WTC11 (cell line): ENCODE measurements around the gene CCDC24. TPM values are rescaled to one million over a fixed set of nuclear protein-coding genes. Genes with fewer than 3 reads are reported as not detected.
A peak's percentile ranks its signal among the peaks of the same experiment; 100 is the strongest.

Experiments used
- ATAC-seq: fragments of 200-7000 bp; cut with Tn5 transposase; 2 replicates; pipeline ENCODE4 v1.10.0; 2021; ENCODE audit warnings: mild to moderate bottlenecking, moderate library complexity
- CTCF ChIA-PET: fragments of 300-600 bp; sonication (Branson Sonifier 250); formaldehyde crosslinking; loops from one replicate; lab custom pipeline; 2021; ENCODE audit warnings: antibody characterized with exemption; lab: Charles Lee
- POLR2A ChIA-PET: fragments of 350-600 bp; sonication (Branson Sonifier 250); formaldehyde crosslinking; loops from one replicate; lab custom pipeline; 2021; ENCODE audit warnings: antibody characterized with exemption; lab: Charles Lee
- DNase-seq: peaks from one replicate; pipeline ENCODE4 v3.0.0; 2021; ENCODE audit warnings: low spot score
- H3K27ac Mint-ChIP-seq: 2 replicates; pipeline ENCODE4 v1.8.0; 2021; ENCODE audit warnings: mixed read lengths
- H3K27me3 Mint-ChIP-seq: 2 replicates; pipeline ENCODE4 v1.8.0; 2021; ENCODE audit warnings: low read depth, mild to moderate bottlenecking, moderate library complexity, mixed read lengths
- H3K36me3 Mint-ChIP-seq: 2 replicates; pipeline ENCODE4 v1.8.0; 2021; ENCODE audit warnings: mixed read lengths
- H3K4me1 Mint-ChIP-seq: 2 replicates; pipeline ENCODE4 v1.8.0; 2022; ENCODE audit warnings: mixed read lengths
- H3K4me3 Mint-ChIP-seq: 2 replicates; pipeline ENCODE4 v1.8.0; 2021; ENCODE audit warnings: mild to moderate bottlenecking, moderate library complexity, mixed read lengths
- H3K9me3 Mint-ChIP-seq: 2 replicates; pipeline ENCODE4 v1.8.0; 2021; ENCODE audit warnings: mixed read lengths
- CREB1 ChIP-seq: sonication (generic); formaldehyde crosslinking; IDR thresholded peaks from 2 replicates; pipeline ENCODE4 v1.8.0; 2023; ENCODE audit warnings: mild to moderate bottlenecking, missing genetic modification reagents
- ETV6 ChIP-seq: sonication (generic); formaldehyde crosslinking; IDR thresholded peaks from 2 replicates; pipeline ENCODE4 v1.8.1; 2022; ENCODE audit warnings: mild to moderate bottlenecking, missing genetic modification reagents
- JUN ChIP-seq: sonication (generic); formaldehyde crosslinking; IDR thresholded peaks from 2 replicates; pipeline ENCODE4 v1.8.0; 2023; ENCODE audit warnings: mild to moderate bottlenecking, missing genetic modification reagents
- SMAD4 ChIP-seq: sonication (generic); formaldehyde crosslinking; IDR thresholded peaks from 2 replicates; pipeline ENCODE4 v1.8.0; 2022; ENCODE audit warnings: mild to moderate bottlenecking, missing genetic modification reagents
- TEAD1 ChIP-seq: sonication (generic); formaldehyde crosslinking; IDR thresholded peaks from 2 replicates; pipeline ENCODE4 v1.8.0; 2022; ENCODE audit warnings: mild to moderate bottlenecking, missing genetic modification reagents
- TEAD4 ChIP-seq: sonication (generic); formaldehyde crosslinking; IDR thresholded peaks from 2 replicates; pipeline ENCODE4 v1.8.0; 2022; ENCODE audit warnings: mild to moderate bottlenecking, missing genetic modification reagents
- ZNF219 ChIP-seq: sonication (generic); formaldehyde crosslinking; IDR thresholded peaks from 2 replicates; pipeline ENCODE4 v1.8.0; 2023; ENCODE audit warnings: missing genetic modification reagents, mild to moderate bottlenecking, borderline replicate concordance
- total RNA-seq: library from RNA; stranded (reverse); gene quantifications from 3 replicates; pipeline ENCODE4 v1.2.3, GENCODE V29; 2021
- TF ChIP-seq, protein P1 (sequence below): fragments of 250-450 bp; sonication (Bioruptor Pico); IDR thresholded peaks from 2 replicates; pipeline ENCODE4 v1.9.0; 2021; ENCODE audit warnings: mild to moderate bottlenecking, borderline replicate concordance
- TF ChIP-seq, protein P2 (sequence below): sonication (generic); formaldehyde crosslinking; IDR thresholded peaks from 2 replicates; pipeline ENCODE4 v1.8.0; 2023; ENCODE audit warnings: missing genetic modification reagents, mild to moderate bottlenecking, borderline replicate concordance
- TF ChIP-seq, protein P3 (sequence below): sonication (generic); formaldehyde crosslinking; IDR thresholded peaks from 2 replicates; pipeline ENCODE4 v1.8.0; 2022; ENCODE audit warnings: missing genetic modification reagents
- TF ChIP-seq, protein P4 (sequence below): sonication (generic); formaldehyde crosslinking; IDR thresholded peaks from 2 replicates; pipeline ENCODE4 v1.8.0; 2022; ENCODE audit warnings: mild to moderate bottlenecking, missing genetic modification reagents
- TF ChIP-seq, protein P5 (sequence below): sonication (generic); formaldehyde crosslinking; IDR thresholded peaks from 2 replicates; pipeline ENCODE4 v1.8.1; 2022; ENCODE audit warnings: low read depth, missing genetic modification reagents, borderline replicate concordance

CCDC24 gene
- total RNA-seq, 1 experiment from 2014 or later = 12.1 TPM

DNA sequence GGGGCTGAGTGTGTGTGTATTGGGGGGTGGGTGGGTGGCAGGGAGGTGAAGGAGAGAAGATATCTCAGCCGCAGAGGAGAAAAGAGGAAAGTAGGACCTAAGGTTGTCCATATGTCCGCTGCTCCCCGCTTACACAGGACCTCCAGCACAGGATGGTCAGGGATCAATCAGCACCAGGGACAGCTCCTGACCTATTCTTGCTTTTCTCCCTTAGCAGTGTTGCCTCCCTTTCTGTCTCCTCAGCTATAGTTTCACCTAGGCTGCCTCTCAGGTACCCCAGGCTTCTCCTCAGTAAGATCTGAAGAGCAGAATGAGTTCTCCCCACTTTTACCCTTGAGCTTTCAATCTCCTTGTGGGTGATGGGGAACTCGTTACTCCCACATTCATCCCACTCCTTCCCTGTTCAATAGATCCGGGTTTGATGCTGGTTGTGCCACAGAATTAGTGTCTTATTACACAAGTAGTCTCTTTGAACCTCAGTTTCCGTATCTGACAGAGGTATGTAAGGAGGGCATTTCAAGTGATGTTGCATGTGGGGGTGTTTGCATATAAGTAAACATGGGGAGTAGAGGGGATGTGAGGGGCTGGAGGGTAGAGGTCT, 23.0 kb upstream of the CCDC24 start:
- no peak for ATAC-seq
- no peaks in the 10 kb centered on the region for H3K9me3 Mint-ChIP-seq
- no peak overlapping the region for H3K27ac Mint-ChIP-seq
- peaks cover 14% of the 10 kb centered on the region for H3K4me1 Mint-ChIP-seq
- H3K27me3 Mint-ChIP-seq = no peaks in the 10 kb centered on the region
- 0 out of 2 replicates have a peak overlapping the region, but pooled peaks have one; percentile 3 for H3K4me3 Mint-ChIP-seq
- ChIA-PET POLR2A (interaction anchor here (1.0 to 1.1 kb wide), 2 partner anchors 15 to 18 kb away, joined by 3 read pairs; no protein-coding TSS in a partner anchor), CTCF (interaction anchor here (0.9 to 1.8 kb wide), 5 partner anchors 21 to 79 kb away, joined by 3 to 6 read pairs (median 4); partner anchors contain the start of gene IPO13)
- TF ChIP-seq TEAD4 (CRISPR knock-in tag) (peak; percentile 76), TEAD1 (CRISPR knock-in tag) (peak; percentile 66; the same call in 1 of the 2 replicates), SMAD4 (peak; percentile 35; the same call in 1 of the 2 replicates), ETV6 (CRISPR knock-in tag) (no peak), JUN (CRISPR knock-in tag) (0 out of 2 replicates have a peak, but pooled peaks have one; percentile 46), CREB1 (CRISPR knock-in tag) (no peak), ZNF219 (CRISPR knock-in tag) (peak; percentile 46; the same call in 1 of the 2 replicates)
- TF ChIP-seq, protein P1, sequence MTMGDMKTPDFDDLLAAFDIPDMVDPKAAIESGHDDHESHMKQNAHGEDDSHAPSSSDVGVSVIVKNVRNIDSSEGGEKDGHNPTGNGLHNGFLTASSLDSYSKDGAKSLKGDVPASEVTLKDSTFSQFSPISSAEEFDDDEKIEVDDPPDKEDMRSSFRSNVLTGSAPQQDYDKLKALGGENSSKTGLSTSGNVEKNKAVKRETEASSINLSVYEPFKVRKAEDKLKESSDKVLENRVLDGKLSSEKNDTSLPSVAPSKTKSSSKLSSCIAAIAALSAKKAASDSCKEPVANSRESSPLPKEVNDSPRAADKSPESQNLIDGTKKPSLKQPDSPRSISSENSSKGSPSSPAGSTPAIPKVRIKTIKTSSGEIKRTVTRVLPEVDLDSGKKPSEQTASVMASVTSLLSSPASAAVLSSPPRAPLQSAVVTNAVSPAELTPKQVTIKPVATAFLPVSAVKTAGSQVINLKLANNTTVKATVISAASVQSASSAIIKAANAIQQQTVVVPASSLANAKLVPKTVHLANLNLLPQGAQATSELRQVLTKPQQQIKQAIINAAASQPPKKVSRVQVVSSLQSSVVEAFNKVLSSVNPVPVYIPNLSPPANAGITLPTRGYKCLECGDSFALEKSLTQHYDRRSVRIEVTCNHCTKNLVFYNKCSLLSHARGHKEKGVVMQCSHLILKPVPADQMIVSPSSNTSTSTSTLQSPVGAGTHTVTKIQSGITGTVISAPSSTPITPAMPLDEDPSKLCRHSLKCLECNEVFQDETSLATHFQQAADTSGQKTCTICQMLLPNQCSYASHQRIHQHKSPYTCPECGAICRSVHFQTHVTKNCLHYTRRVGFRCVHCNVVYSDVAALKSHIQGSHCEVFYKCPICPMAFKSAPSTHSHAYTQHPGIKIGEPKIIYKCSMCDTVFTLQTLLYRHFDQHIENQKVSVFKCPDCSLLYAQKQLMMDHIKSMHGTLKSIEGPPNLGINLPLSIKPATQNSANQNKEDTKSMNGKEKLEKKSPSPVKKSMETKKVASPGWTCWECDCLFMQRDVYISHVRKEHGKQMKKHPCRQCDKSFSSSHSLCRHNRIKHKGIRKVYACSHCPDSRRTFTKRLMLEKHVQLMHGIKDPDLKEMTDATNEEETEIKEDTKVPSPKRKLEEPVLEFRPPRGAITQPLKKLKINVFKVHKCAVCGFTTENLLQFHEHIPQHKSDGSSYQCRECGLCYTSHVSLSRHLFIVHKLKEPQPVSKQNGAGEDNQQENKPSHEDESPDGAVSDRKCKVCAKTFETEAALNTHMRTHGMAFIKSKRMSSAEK (CRISPR knock-in tag) = no peak
- TF ChIP-seq, protein P2, sequence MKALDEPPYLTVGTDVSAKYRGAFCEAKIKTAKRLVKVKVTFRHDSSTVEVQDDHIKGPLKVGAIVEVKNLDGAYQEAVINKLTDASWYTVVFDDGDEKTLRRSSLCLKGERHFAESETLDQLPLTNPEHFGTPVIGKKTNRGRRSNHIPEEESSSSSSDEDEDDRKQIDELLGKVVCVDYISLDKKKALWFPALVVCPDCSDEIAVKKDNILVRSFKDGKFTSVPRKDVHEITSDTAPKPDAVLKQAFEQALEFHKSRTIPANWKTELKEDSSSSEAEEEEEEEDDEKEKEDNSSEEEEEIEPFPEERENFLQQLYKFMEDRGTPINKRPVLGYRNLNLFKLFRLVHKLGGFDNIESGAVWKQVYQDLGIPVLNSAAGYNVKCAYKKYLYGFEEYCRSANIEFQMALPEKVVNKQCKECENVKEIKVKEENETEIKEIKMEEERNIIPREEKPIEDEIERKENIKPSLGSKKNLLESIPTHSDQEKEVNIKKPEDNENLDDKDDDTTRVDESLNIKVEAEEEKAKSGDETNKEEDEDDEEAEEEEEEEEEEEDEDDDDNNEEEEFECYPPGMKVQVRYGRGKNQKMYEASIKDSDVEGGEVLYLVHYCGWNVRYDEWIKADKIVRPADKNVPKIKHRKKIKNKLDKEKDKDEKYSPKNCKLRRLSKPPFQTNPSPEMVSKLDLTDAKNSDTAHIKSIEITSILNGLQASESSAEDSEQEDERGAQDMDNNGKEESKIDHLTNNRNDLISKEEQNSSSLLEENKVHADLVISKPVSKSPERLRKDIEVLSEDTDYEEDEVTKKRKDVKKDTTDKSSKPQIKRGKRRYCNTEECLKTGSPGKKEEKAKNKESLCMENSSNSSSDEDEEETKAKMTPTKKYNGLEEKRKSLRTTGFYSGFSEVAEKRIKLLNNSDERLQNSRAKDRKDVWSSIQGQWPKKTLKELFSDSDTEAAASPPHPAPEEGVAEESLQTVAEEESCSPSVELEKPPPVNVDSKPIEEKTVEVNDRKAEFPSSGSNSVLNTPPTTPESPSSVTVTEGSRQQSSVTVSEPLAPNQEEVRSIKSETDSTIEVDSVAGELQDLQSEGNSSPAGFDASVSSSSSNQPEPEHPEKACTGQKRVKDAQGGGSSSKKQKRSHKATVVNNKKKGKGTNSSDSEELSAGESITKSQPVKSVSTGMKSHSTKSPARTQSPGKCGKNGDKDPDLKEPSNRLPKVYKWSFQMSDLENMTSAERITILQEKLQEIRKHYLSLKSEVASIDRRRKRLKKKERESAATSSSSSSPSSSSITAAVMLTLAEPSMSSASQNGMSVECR = 0 out of 2 replicates have a peak, but pooled peaks have one; percentile 55
- TF ChIP-seq, protein P3, sequence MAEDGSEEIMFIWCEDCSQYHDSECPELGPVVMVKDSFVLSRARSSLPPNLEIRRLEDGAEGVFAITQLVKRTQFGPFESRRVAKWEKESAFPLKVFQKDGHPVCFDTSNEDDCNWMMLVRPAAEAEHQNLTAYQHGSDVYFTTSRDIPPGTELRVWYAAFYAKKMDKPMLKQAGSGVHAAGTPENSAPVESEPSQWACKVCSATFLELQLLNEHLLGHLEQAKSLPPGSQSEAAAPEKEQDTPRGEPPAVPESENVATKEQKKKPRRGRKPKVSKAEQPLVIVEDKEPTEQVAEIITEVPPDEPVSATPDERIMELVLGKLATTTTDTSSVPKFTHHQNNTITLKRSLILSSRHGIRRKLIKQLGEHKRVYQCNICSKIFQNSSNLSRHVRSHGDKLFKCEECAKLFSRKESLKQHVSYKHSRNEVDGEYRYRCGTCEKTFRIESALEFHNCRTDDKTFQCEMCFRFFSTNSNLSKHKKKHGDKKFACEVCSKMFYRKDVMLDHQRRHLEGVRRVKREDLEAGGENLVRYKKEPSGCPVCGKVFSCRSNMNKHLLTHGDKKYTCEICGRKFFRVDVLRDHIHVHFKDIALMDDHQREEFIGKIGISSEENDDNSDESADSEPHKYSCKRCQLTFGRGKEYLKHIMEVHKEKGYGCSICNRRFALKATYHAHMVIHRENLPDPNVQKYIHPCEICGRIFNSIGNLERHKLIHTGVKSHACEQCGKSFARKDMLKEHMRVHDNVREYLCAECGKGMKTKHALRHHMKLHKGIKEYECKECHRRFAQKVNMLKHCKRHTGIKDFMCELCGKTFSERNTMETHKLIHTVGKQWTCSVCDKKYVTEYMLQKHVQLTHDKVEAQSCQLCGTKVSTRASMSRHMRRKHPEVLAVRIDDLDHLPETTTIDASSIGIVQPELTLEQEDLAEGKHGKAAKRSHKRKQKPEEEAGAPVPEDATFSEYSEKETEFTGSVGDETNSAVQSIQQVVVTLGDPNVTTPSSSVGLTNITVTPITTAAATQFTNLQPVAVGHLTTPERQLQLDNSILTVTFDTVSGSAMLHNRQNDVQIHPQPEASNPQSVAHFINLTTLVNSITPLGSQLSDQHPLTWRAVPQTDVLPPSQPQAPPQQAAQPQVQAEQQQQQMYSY = 0 out of 2 replicates have a peak, but pooled peaks have one; percentile 21
- TF ChIP-seq, protein P4, sequence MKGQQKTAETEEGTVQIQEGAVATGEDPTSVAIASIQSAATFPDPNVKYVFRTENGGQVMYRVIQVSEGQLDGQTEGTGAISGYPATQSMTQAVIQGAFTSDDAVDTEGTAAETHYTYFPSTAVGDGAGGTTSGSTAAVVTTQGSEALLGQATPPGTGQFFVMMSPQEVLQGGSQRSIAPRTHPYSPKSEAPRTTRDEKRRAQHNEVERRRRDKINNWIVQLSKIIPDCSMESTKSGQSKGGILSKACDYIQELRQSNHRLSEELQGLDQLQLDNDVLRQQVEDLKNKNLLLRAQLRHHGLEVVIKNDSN = peak; percentile 57; the same call in 1 of the 2 replicates
- TF ChIP-seq, protein P5, sequence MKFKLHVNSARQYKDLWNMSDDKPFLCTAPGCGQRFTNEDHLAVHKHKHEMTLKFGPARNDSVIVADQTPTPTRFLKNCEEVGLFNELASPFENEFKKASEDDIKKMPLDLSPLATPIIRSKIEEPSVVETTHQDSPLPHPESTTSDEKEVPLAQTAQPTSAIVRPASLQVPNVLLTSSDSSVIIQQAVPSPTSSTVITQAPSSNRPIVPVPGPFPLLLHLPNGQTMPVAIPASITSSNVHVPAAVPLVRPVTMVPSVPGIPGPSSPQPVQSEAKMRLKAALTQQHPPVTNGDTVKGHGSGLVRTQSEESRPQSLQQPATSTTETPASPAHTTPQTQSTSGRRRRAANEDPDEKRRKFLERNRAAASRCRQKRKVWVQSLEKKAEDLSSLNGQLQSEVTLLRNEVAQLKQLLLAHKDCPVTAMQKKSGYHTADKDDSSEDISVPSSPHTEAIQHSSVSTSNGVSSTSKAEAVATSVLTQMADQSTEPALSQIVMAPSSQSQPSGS (CRISPR knock-in tag) = no peak
- TF ChIP-seq, all 79 proteins: peak for 8
- peaks cover 13% of the 10 kb centered on the region; the same call in 1 of the 2 replicates for H3K36me3 Mint-ChIP-seq
- peak; percentile 75 for DNase-seq
